Endothelial cell of umbilical vein (primary cell): ENCODE measurements around the gene CBFB. TPM values are rescaled to one million over a fixed set of nuclear protein-coding genes. Genes with fewer than 3 reads are reported as not detected.

ENCODE experiments used
- BruUV-seq: library from RNA; stranded (reverse); fragments of 400-500 nt; replicated peaks from 2 replicates; lab custom pipeline; 2021; lab: Mats Ljungman, UMichigan
- CTCF ChIA-PET: fragments of 300-600, 350-600 bp; sonication (Branson Sonifier 250); formaldehyde crosslinking; loops from one replicate; lab custom pipeline; 2021; ENCODE audit warnings: antibody characterized with exemption, inconsistent platforms; lab: Charles Lee
- POLR2A ChIA-PET: fragments of 300-600, 350-600 bp; sonication (Branson Sonifier 250); formaldehyde crosslinking; loops from one replicate; lab custom pipeline; 2021; ENCODE audit warnings: antibody characterized with exemption, inconsistent platforms; lab: Charles Lee
- DNase-seq: peaks from one replicate; pipeline ENCODE4 v3.0.0-alpha.2; 2011; ENCODE audit warnings: low read depth, low spot score
- FAIRE-seq: peaks from 2 replicates; lab custom pipeline; 2011; peaks lifted over from hg19 to GRCh38; lab: Jason Lieb, UNC
- H2AFZ ChIP-seq: 2 replicates; pipeline ENCODE4 v1.6.0; 2012; ENCODE audit warnings: low read depth, low read length, control low read depth, inconsistent platforms
- H3K27ac ChIP-seq: 2 replicates; pipeline ENCODE4 v1.5.1; 2011; ENCODE audit warnings: low read depth, mild to moderate bottlenecking, control low read depth, low read length, moderate library complexity; ENCODE audit not compliant: insufficient read depth
- H3K27me3 ChIP-seq, 2 experiments: 2 replicates each; pipeline versions ENCODE4 v1.6.0 to v1.6.1; 2011; ENCODE audit warnings: low read length in 2 of 2, mixed read lengths in 1 of 2; ENCODE audit not compliant: control insufficient read depth in 2 of 2, insufficient read depth in 2 of 2
- H3K36me3 ChIP-seq, 2 experiments: 2 replicates in 1 of 2; 3 replicates in 1 of 2; pipeline ENCODE4 v1.5.1; 2011; ENCODE audit warnings: low read length in 2 of 2, mild to moderate bottlenecking in 1 of 2, moderate library complexity in 1 of 2; ENCODE audit not compliant: control insufficient read depth in 2 of 2, insufficient read depth in 2 of 2; ENCODE audit errors: extremely low read depth in 1 of 2
- H3K4me1 ChIP-seq: 3 replicates; pipeline ENCODE4 v1.5.1; 2011; ENCODE audit warnings: mild to moderate bottlenecking, low read length; ENCODE audit not compliant: control insufficient read depth, insufficient read depth; ENCODE audit errors: extremely low read depth
- H3K4me2 ChIP-seq: 2 replicates; pipeline ENCODE4 v1.6.1; 2011; ENCODE audit warnings: low read length, control low read depth, mixed read lengths; ENCODE audit not compliant: insufficient read depth
- H3K4me3 ChIP-seq, 3 experiments: fragments of 200-600 bp in 1 of 3; sonication (generic), shearing (Covaris generic) in 1 of 3; replicated peaks in 1 of 3; 2 replicates each; pipeline ENCODE4 v1.5.1; 2011 to 2016; ENCODE audit warnings: control low read depth in 3 of 3, low read length in 3 of 3, mild to moderate bottlenecking in 2 of 3, inconsistent platforms in 1 of 3, low read depth in 1 of 3, moderate library complexity in 1 of 3; ENCODE audit not compliant: insufficient read depth in 1 of 3
- H3K79me2 ChIP-seq: 2 replicates; pipeline ENCODE4 v1.6.0; 2012; ENCODE audit warnings: low read length, inconsistent platforms; ENCODE audit not compliant: control insufficient read depth, insufficient read depth
- H3K9ac ChIP-seq: replicated peaks from 2 replicates; pipeline ENCODE3; 2011; ENCODE audit warnings: low read length, control low read depth; ENCODE audit not compliant: insufficient read depth; ENCODE audit errors: extremely low read depth
- H3K9me1 ChIP-seq: replicated peaks from 3 replicates; pipeline ENCODE4 v1.6.0; 2011; ENCODE audit warnings: mild to moderate bottlenecking, low read length; ENCODE audit not compliant: control insufficient read depth, insufficient read depth; ENCODE audit errors: extremely low read depth
- H3K9me3 ChIP-seq: replicated peaks from 2 replicates; pipeline ENCODE4 v1.5.1; 2012; ENCODE audit warnings: low read length, inconsistent platforms; ENCODE audit not compliant: control insufficient read depth, insufficient read depth
- H4K20me1 ChIP-seq: replicated peaks from 2 replicates; pipeline ENCODE3; 2011; ENCODE audit warnings: mild to moderate bottlenecking, low read length; ENCODE audit not compliant: control insufficient read depth, insufficient read depth; ENCODE audit errors: extremely low read depth
- CTCF ChIP-seq, 2 donors: IDR thresholded peaks; 1 replicate in 1 of 2; 2 replicates in 1 of 2; pipeline ENCODE4 v1.5.1; 2011; ENCODE audit warnings: low read length in 2 of 2, mild to moderate bottlenecking in 2 of 2, moderate library complexity in 2 of 2, control low read depth in 1 of 2, inconsistent platforms in 1 of 2, low read depth in 1 of 2; ENCODE audit not compliant: insufficient read depth in 1 of 2; ENCODE audit errors: extremely low read depth in 1 of 2
- EZH2 ChIP-seq: IDR thresholded peaks from 2 replicates; pipeline ENCODE4 v1.6.1; 2012; ENCODE audit warnings: borderline replicate concordance, low read depth, mild to moderate bottlenecking, moderate library complexity, low read length, inconsistent platforms; ENCODE audit not compliant: severe bottlenecking
- FOS ChIP-seq: IDR thresholded peaks from 2 replicates; pipeline ENCODE4 v1.6.1; 2011; ENCODE audit warnings: mild to moderate bottlenecking, low read length, moderate library complexity, borderline replicate concordance; ENCODE audit not compliant: insufficient read depth
- GATA2 ChIP-seq: IDR thresholded peaks from 2 replicates; pipeline ENCODE4 v1.7.0; 2011; ENCODE audit warnings: low read depth, mild to moderate bottlenecking, moderate library complexity, mixed read lengths, low read length; ENCODE audit not compliant: insufficient read length, insufficient read depth
- JUN ChIP-seq: IDR thresholded peaks from 2 replicates; pipeline ENCODE4 v1.6.1; 2011; ENCODE audit warnings: borderline replicate concordance, low read depth; ENCODE audit not compliant: insufficient read length, insufficient read depth
- MAX ChIP-seq: IDR thresholded peaks from 2 replicates; pipeline ENCODE4 v1.6.1; 2011; ENCODE audit not compliant: insufficient read depth, insufficient read length
- MYC ChIP-seq: IDR thresholded peaks from one replicate; pipeline ENCODE4 v1.6.1; 2011; ENCODE audit warnings: mild to moderate bottlenecking, low read depth, low read length
- POLR2A ChIP-seq: IDR thresholded peaks from 2 replicates; pipeline ENCODE4 v1.6.1; 2012; ENCODE audit warnings: low read depth, mild to moderate bottlenecking, control low read depth, low read length
- POLR2AphosphoS5 ChIP-seq: IDR thresholded peaks from 2 replicates; pipeline ENCODE4 v1.6.1; 2012; ENCODE audit warnings: low read depth, mild to moderate bottlenecking, control low read depth, low read length, moderate library complexity; ENCODE audit not compliant: insufficient read depth
- dilution Hi-C: fragments of 300-500 bp; cut with MboI; formaldehyde crosslinking; loops from one replicate; pipeline ENCODE4 v1.15.0; 2019; ENCODE audit warnings: low sequenced_read_pairs; ENCODE audit not compliant: extremely low pct_ligation_motif_present
- intact Hi-C: fragments of 100-400 bp; cut with micrococcal nuclease; formaldehyde crosslinking; loops from one replicate; pipeline ENCODE4 v1.10.0; 2022
- polyA plus RNA-seq, 4 experiments: library from polyadenylated mRNA; depleted of rRNA in 3 of 4; stranded (reverse) in 3 of 4; unstranded in 1 of 4; fragments of >200 nt; gene quantifications; 2 replicates each; pipeline versions ENCODE4 v1.2.1 to v1.2.3, GENCODE V29; 2011 to 2012; ENCODE audit warnings: missing spikeins in 1 of 4
- total RNA-seq: library from RNA; stranded (reverse); gene quantifications from 2 replicates; pipeline ENCODE4 v1.2.3, GENCODE V29; 2021

CBFB gene
- total and polyA plus RNA-seq, 2 donors (not counting 3 experiments of a cell fraction or from before 2014, with no cell fraction given): 27.8 to 103 TPM

DNA sequence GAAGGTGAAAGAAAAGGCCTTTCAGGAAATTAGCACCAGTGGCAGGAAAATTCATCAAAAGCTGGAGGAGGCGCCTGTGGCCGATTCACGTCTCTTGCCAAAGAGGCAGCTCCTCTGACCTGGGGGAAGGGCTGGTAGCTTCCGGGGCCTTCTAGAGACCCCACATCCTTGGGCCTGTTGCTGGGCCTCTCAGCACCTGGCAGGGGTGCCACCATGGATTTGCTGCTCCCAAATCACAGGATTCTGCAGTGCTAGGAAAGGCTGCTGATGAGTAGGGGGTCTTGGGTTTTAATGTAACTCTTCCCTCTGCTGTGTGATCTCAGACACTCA lies 11.6 kb upstream of the CBFB start:
- no peak overlapping the region for H3K4me3 ChIP-seq
- no TSS peak for BruUV-seq
- no peaks in the 10 kb centered on the region for H3K9me1 ChIP-seq
- ChIA-PET POLR2A (interaction anchor here (2.1 kb wide), 1 partner anchor 10 kb away, joined by 7 read pairs; no protein-coding TSS in a partner anchor), CTCF (interaction anchor here (0.7 to 9.1 kb wide), 50 partner anchors 8 to 243 kb away, joined by 3 to 302 read pairs (median 5); partner anchors contain the start of genes B3GNT9, CBFB, CDH16 and CES3)
- no peaks in the 10 kb centered on the region for H3K36me3 ChIP-seq
- no peak for TF ChIP-seq GATA2
- no peak for TF ChIP-seq MAX
- no peak for TF ChIP-seq JUN
- TF ChIP-seq POLR2A: no peak
- TF ChIP-seq MYC: no peak
- no peak for TF ChIP-seq EZH2
- no peak for TF ChIP-seq FOS
- no peak for TF ChIP-seq CTCF (IDR thresholded peaks at IDR 0.05; ENCODE audit: extremely low read depth in 1 of 2, insufficient read depth in 1 of 2, low read depth in 1 of 2, low read length in 2 of 2)
- no peak for TF ChIP-seq POLR2AphosphoS5
- dilution Hi-C loops: no loop called here
- FAIRE-seq (no peak), DNase-seq (no peak)
- H2AFZ ChIP-seq: no peak overlapping the region
- H3K9ac ChIP-seq: no peak overlapping the region
- H3K9me3 ChIP-seq: no peaks in the 10 kb centered on the region
- no peak overlapping the region for H3K27ac ChIP-seq
- H3K4me1 ChIP-seq: peaks cover 4% of the 10 kb centered on the region
- no peak overlapping the region for H3K4me2 ChIP-seq
- no peaks in the 10 kb centered on the region for H3K27me3 ChIP-seq
- intact Hi-C loops: no loop called here
- no peaks in the 10 kb centered on the region for H4K20me1 ChIP-seq
- H3K79me2 ChIP-seq: no peaks in the 10 kb centered on the region
